NB4 (cell line): ENCODE data around the gene SRSF12.

Experiments
- DNase-seq: peaks from one replicate; pipeline ENCODE4 v3.0.0; 2010; ENCODE audit warnings: low read depth
- H3K4me3 ChIP-seq: one replicate; pipeline ENCODE4 v1.5.1; 2011; ENCODE audit warnings: mild to moderate bottlenecking, low read depth, low read length, moderate library complexity
- CTCF ChIP-seq: IDR thresholded peaks from one replicate; pipeline ENCODE4 v1.5.1; 2012; ENCODE audit warnings: low read depth, low read length
- MAX ChIP-seq: IDR thresholded peaks from 2 replicates; pipeline ENCODE4 v1.6.1; 2011; ENCODE audit warnings: low read depth, low read length
- MYC ChIP-seq: IDR thresholded peaks from 2 replicates; pipeline ENCODE4 v1.6.1; 2011; ENCODE audit warnings: low read depth, low read length
- POLR2A ChIP-seq: IDR thresholded peaks from 2 replicates; pipeline ENCODE4 v1.6.1; 2011; ENCODE audit warnings: mild to moderate bottlenecking; ENCODE audit not compliant: insufficient read length; ENCODE audit errors: extremely low read depth

The SRSF12 gene

GRCh38 chr6:89117211-89118108, at the start of gene SRSF12:
Gene SRSF12, minus strand, starts transcription at chr6:89118071. Its CDS starts 184 bp downstream, at chr6:89117887.
- DNase-seq, result peak; percentile 72
- TF ChIP-seq POLR2A, result no peak
- no peak for TF ChIP-seq MAX
- TF ChIP-seq MYC, result no peak
- TF ChIP-seq CTCF, result no peak
- peak within 1 kb of the TSS; percentile 47 for H3K4me3 ChIP-seq

- DNase-seq, result no peak
- no peak overlapping the region for H3K4me3 ChIP-seq
- TF ChIP-seq POLR2A (no peak), MYC (no peak), MAX (no peak), CTCF (no peak)
Measured at GRCh38 chr6:89162047-89162371, 44.1 kb upstream of the SRSF12 start.

- DNase-seq, result no peak
- no peak overlapping the region for H3K4me3 ChIP-seq
- TF ChIP-seq MYC (no peak), CTCF (no peak), MAX (no peak), POLR2A (no peak)
Measured at GRCh38 chr6:89161326-89162046, 43.6 kb upstream of the SRSF12 start.

GRCh38 chr6:89160331-89161092, 42.6 kb upstream of the SRSF12 start:
- no peak overlapping the region for H3K4me3 ChIP-seq
- no peak for TF ChIP-seq CTCF
- no peak for TF ChIP-seq POLR2A
- no peak for TF ChIP-seq MAX
- no peak for TF ChIP-seq MYC
- no peak for DNase-seq

GRCh38 chr6:89154131-89154530, 36.3 kb upstream of the SRSF12 start:
- DNase-seq, result no peak
- no peak overlapping the region for H3K4me3 ChIP-seq
- TF ChIP-seq CTCF, result no peak
- no peak for TF ChIP-seq POLR2A
- TF ChIP-seq MAX, result no peak
- no peak for TF ChIP-seq MYC
